ENCODE data around the gene LIM2. TPM values are rescaled to one million over a fixed set of nuclear protein-coding genes. Genes with fewer than 3 reads are reported as not detected.

The LIM2 gene
- total and polyA plus RNA-seq, 4 donors, result not detected

- Histone ChIP-seq H3K27me3 (ENCODE audit: control insufficient read depth in 3 of 3, insufficient read depth in 3 of 3, low read length in 2 of 3) (peaks cover 0 to 2% (median 0%) of the 10 kb centered on the region in 3 donors), H3K4me1 (ENCODE audit: control insufficient read depth in 5 of 5, insufficient read depth in 5 of 5, low read length in 5 of 5) (no peaks in the 10 kb centered on the region), H3K36me3 (ENCODE audit: control insufficient read depth in 4 of 4, insufficient read depth in 4 of 4, low read length in 4 of 4) (peaks cover 0 to 25% (median 10%) of the 10 kb centered on the region in 4 donors), H3K9ac (ENCODE audit: insufficient read depth in 1 of 2, low read length in 2 of 2) (no peak overlapping the region), H3K9me3 (ENCODE audit: control insufficient read depth in 4 of 4, insufficient read depth in 3 of 4, low read length in 3 of 4) (no peaks in the 10 kb centered on the region), H3K4me3 (no peak overlapping the region), H3K27ac (ENCODE audit: low read depth in 1 of 2, low read length in 1 of 2) (no peak overlapping the region)
- no peak for TF ChIP-seq CTCF (IDR thresholded peaks at IDR 0.05; ENCODE audit: control extremely low read depth, extremely low read depth)
- peak in 1 of 3 donors; percentile 7 for DNase-seq
- WGBS, 2 donors, result 95% methylated on average over 9 of the region's 9 CpGs
- ATAC-seq (ENCODE audit: insufficient read depth, low FRiP score), result no peak
Observed at GRCh38 chr19:51345076-51345620, 42.6 kb downstream of the LIM2 start.

- ATAC-seq (ENCODE audit: insufficient read depth, low FRiP score) (no peak), DNase-seq (peak in 1 of 3 donors; percentile 7)
- peaks cover 0 to 5% (median 0%) of the 10 kb centered on the region in 5 donors for H3K4me1 ChIP-seq (ENCODE audit: control insufficient read depth in 5 of 5, insufficient read depth in 5 of 5, low read length in 5 of 5)
Observed at GRCh38 chr19:51342631-51343569, 44.9 kb downstream of the LIM2 start.

GRCh38 chr19:51341976-51342580 lies 45.7 kb downstream of the LIM2 start, which contains the start of gene VSIG10L:
Gene VSIG10L, minus strand, starts transcription at chr19:51342139. Its CDS starts 15 bp downstream, at chr19:51342124.
- DNase-seq, result peak in 1 of 3 donors; percentile 13
- no peak within 1 kb of the TSS for H3K9ac ChIP-seq (ENCODE audit: insufficient read depth in 1 of 2, low read length in 2 of 2)
- WGBS, 2 donors, result 47 to 58% methylated on average over 3 of the region's 3 CpGs
- no peak within 1 kb of the TSS for H3K4me3 ChIP-seq
- H3K27ac ChIP-seq (ENCODE audit: low read depth in 1 of 2, low read length in 1 of 2), result no peak within 1 kb of the TSS
- no peak for TF ChIP-seq CTCF (IDR thresholded peaks at IDR 0.05; ENCODE audit: control extremely low read depth, extremely low read depth)
- ATAC-seq (ENCODE audit: insufficient read depth, low FRiP score), result no peak
- peaks cover 0 to 4% (median 2%) of the 10 kb centered on the region in 3 donors for H3K27me3 ChIP-seq (ENCODE audit: control insufficient read depth in 3 of 3, insufficient read depth in 3 of 3, low read length in 2 of 3)
- H3K4me1 ChIP-seq (ENCODE audit: control insufficient read depth in 5 of 5, insufficient read depth in 5 of 5, low read length in 5 of 5), result peaks cover 0 to 5% (median 0%) of the 10 kb centered on the region in 5 donors
- no peaks in the 10 kb centered on the region for H3K9me3 ChIP-seq (ENCODE audit: control insufficient read depth in 4 of 4, insufficient read depth in 3 of 4, low read length in 3 of 4)
- H3K36me3 ChIP-seq (ENCODE audit: control insufficient read depth in 4 of 4, insufficient read depth in 4 of 4, low read length in 4 of 4), result peaks cover 0 to 15% (median 5%) of the 10 kb centered on the region in 4 donors

More at GRCh38 chr19:51342631-51343569, 44.9 kb downstream of the LIM2 start:
- Histone ChIP-seq H3K9me3 (ENCODE audit: control insufficient read depth in 4 of 4, insufficient read depth in 3 of 4, low read length in 3 of 4) (no peaks in the 10 kb centered on the region), H3K27me3 (ENCODE audit: control insufficient read depth in 3 of 3, insufficient read depth in 3 of 3, low read length in 2 of 3) (peaks cover 0 to 4% (median 2%) of the 10 kb centered on the region in 3 donors), H3K4me3 (no peak overlapping the region), H3K27ac (ENCODE audit: low read depth in 1 of 2, low read length in 1 of 2) (no peak overlapping the region), H3K36me3 (ENCODE audit: control insufficient read depth in 4 of 4, insufficient read depth in 4 of 4, low read length in 4 of 4) (peaks cover 0 to 21% (median 8%) of the 10 kb centered on the region in 4 donors), H3K9ac (ENCODE audit: insufficient read depth in 1 of 2, low read length in 2 of 2) (no peak overlapping the region)
- WGBS, 2 donors, result 45 to 54% methylated on average over 9 of the region's 9 CpGs
- no peak for TF ChIP-seq CTCF (IDR thresholded peaks at IDR 0.05; ENCODE audit: control extremely low read depth, extremely low read depth)

Data from lung (tissue), 12 donors.